Peyer's patch (tissue), 4 donors: Measurements from ENCODE around the gene DAP3.
"Not testable (repeated sequence)": the region's sequence is repeated elsewhere in the genome, so short reads cannot be mapped to it uniquely, and the experiment has no call there.

Source experiments
- POLR2A ChIP-seq, 2 donors: fragments of 450-650 bp; IDR thresholded peaks; one replicate each; pipeline ENCODE4 v1.5.1; 2017; ENCODE audit warnings: antibody characterized with exemption in 2 of 2, mild to moderate bottlenecking in 2 of 2, moderate library complexity in 2 of 2
- TF ChIP-seq, protein P1 (sequence below), 6 experiments: fragments of 450-650 bp in 4 of 6; fragments of 200-600 bp in 2 of 6; sonication (generic) in 1 of 6; IDR thresholded peaks; one replicate each; pipeline ENCODE4 v1.5.1; 2017 to 2019; ENCODE audit warnings: antibody characterized with exemption in 6 of 6, mild to moderate bottlenecking in 3 of 6, moderate library complexity in 1 of 6

DNA sequence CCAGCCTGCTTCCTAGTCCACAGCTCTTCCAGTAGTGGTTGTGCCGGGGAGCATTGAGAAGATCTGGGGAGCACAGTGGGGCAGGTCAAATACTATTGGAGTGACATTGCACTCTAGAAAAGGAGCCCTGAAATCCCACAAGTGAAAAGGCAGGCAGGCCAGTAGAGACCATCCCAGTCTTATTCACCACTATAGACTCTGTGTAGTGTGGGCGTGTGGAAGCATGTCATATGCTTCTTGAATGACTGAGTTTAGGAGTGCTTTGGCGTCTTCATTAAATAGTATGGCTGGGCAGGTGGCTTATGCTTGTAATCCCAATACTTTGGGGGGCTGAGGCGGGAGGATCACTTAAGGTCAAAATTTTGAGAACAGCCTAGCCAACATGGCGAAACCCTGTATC lies 15.5 kb downstream of the DAP3 start:
- TF ChIP-seq, protein P1, sequence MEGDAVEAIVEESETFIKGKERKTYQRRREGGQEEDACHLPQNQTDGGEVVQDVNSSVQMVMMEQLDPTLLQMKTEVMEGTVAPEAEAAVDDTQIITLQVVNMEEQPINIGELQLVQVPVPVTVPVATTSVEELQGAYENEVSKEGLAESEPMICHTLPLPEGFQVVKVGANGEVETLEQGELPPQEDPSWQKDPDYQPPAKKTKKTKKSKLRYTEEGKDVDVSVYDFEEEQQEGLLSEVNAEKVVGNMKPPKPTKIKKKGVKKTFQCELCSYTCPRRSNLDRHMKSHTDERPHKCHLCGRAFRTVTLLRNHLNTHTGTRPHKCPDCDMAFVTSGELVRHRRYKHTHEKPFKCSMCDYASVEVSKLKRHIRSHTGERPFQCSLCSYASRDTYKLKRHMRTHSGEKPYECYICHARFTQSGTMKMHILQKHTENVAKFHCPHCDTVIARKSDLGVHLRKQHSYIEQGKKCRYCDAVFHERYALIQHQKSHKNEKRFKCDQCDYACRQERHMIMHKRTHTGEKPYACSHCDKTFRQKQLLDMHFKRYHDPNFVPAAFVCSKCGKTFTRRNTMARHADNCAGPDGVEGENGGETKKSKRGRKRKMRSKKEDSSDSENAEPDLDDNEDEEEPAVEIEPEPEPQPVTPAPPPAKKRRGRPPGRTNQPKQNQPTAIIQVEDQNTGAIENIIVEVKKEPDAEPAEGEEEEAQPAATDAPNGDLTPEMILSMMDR (IDR thresholded peaks at IDR 0.05), result not testable (repeated sequence)
- not testable (repeated sequence) for TF ChIP-seq POLR2A (IDR thresholded peaks at IDR 0.05)
